Glomerular visceral epithelial cell (primary cell): ENCODE data around the gene CFAP61.
"Not testable (repeated sequence)": the region's sequence is repeated elsewhere in the genome, so short reads cannot be mapped to it uniquely, and the experiment has no call there.

Source experiments
- DNase-seq: peaks from one replicate; pipeline ENCODE4 v3.0.0-alpha.2; 2016; ENCODE audit errors: extremely low spot score

CFAP61 gene, protein sequence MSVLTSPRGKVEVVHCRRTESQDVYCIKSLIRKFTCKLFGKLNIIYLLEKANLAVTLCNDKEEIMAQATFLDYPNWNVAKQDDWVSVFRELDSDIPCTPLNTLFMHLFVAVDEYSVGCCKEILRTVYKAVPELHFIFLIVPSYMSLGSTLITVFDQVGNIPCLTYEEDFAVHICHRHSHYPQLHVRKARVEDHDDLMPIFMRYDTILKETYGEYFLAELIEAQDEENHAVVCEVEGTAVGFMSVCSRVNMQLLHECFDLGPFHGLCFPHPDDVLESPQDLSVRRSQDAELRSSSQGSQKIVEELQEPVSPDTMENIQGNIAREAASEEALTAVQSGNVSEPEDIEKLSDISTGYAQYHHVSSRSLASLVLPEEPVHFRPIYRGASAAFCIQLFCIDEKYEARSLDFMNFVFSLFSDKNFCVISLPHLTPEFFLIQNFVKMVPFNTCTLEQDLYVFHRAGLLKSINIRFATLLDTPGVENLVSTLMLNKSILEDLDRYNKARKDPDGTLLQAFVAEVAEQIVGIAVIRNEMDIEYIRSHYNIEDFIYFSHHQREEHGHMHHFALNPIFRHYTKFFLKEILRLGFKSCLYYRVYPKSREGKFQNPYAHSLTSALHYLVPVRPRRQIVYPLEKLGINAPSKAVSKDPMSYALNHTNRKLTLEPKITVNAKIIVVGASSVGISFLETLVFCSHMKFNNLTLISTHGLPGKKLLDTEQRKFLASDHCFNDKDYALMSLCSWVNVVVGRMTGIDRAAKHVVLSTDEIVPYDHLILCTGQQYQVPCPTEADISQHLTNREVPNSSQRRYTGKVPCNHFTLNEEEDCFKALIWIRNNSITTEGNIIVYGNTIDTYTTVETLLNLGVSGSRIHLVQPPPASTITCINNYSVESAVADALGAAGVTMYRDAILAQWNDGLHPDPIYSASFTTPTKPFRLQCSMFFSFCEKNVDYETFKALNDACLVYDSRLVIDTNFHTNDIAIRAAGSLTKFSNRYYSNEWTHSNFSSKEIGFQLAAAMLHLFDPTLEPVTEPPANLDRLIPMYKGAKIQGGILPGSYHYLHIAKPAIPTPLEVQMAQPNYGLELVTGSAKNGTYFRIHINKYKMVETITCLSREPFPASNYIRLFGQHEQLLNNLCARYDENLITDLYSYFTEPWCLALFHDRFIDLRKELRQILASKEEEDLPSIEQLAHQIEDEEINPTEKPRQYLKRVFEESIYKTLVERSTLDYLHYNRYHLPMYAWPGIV

GRCh38 chr20:20052074-20052970 is at the start of gene CFAP61, which contains the start of gene CRNKL1:
Gene CFAP61, plus strand, starts transcription at chr20:20052532. Its CDS starts 4,122 bp downstream, at chr20:20056654.
Gene CRNKL1, minus strand, starts transcription at chr20:20052466. Its CDS starts 124 bp downstream, at chr20:20052342.
- peak; percentile 97 for DNase-seq

- no peak for DNase-seq
Measured at GRCh38 chr20:20003031-20003954, 49.0 kb upstream of the CFAP61 start.

- not testable (repeated sequence) for DNase-seq
Measured at GRCh38 chr20:20003955-20004322, 48.4 kb upstream of the CFAP61 start.

GRCh38 chr20:20005342-20005741 is 47.0 kb upstream of the CFAP61 start:
- DNase-seq = no peak

DNA sequence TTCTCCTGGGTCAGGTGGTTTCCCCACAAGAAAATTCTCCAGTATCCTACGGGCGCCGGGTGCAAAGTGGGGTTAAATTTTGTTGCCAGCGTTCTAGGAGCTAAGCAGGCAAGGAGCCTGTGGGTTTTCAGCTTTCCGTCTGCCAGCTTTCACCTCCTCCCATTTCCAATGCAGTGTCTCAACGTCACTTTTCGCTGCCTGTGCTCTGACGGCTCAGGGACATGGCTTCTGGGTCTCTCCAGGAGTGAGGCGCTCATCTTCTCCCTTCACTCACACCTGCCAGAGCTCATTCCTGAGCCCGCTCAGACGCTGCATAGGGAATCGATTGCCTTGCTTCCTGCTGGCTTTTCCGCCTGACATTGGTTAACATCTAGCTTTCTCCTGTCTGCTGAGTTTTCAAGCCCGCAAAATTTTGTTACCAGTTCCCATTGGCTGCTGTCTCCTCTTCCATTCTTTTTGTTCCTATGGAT is 42.5 kb upstream of the CFAP61 start:
- no peak for DNase-seq

GRCh38 chr20:20010639-20011500 is 41.5 kb upstream of the CFAP61 start:
- no peak for DNase-seq

- DNase-seq = no peak
Measured at GRCh38 chr20:20012541-20012940, 39.8 kb upstream of the CFAP61 start.

- DNase-seq = no peak
Measured at GRCh38 chr20:20014659-20015058, 37.7 kb upstream of the CFAP61 start.

GRCh38 chr20:20017001-20017843 is 35.1 kb upstream of the CFAP61 start, which contains the start of gene NAA20:
Gene NAA20, plus strand, starts transcription at chr20:20017362. Its CDS starts 35 bp downstream, at chr20:20017397.
- DNase-seq = peak; percentile 95

- DNase-seq = no peak
Measured at GRCh38 chr20:20017844-20018185, 34.5 kb upstream of the CFAP61 start.

DNA sequence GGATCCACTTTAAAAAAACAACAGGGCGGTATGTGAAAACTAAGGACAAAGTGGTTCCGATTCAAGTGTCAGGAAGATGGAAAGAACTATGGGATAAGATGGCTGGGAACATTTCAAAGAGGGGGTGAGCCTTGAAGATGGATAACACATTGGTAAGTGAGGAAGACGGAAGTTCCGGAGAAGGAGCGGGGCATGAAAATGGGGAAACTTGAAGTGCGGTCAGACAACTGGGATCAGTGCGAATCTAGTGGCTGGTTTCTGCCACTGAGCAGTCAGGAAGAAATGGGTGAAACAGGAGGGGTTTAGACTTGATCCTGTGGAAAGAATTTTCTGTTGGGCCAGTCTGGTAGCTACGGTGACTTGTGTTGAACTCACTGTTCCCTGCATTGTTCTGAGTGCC is 34.0 kb upstream of the CFAP61 start:
- no peak for DNase-seq

GRCh38 chr20:20019123-20019522 is 33.2 kb upstream of the CFAP61 start:
- no peak for DNase-seq

DNA sequence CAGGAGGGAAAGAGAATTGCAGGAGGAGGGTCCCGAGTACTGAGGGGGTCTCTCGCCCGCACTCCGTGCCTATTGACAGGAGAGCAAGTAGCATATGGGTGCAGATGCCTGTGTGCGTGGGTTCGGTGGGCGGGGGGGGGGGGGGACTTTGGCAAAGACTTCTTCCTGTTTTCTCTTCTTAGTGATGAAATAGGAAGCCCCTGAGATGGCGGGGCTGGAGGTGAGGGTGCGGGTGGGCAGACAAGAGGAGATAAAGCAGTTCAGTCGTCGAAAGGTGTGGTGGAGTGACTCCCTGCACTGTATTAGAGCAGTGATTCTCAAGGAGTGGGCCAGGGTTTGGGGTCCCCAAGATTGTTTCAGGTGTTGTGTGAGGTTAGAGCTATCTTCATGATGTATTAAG is 31.4 kb upstream of the CFAP61 start:
- no peak for DNase-seq

- DNase-seq = no peak
Measured at GRCh38 chr20:20021835-20022234, 30.5 kb upstream of the CFAP61 start.

DNA sequence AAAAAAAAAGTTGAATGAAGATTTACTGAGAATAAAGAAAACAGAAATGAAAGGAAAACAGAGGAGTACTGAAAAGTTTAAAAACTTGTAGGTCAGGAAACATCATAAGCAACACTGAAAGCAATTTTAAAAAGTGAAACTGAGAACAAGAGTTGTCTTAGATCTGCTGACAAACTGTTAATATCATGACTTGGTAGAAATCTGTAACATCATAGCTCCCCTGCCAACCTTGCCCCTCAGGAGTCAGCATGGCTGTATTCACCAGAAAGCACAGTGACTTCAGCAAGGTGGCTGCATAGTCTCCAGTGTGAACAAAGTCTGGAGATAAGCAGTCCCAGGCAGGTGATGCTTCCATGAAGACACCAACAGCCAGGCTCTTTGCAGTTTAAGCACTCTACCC is 29.8 kb upstream of the CFAP61 start:
- no peak for DNase-seq

GRCh38 chr20:20023395-20023794 is 28.9 kb upstream of the CFAP61 start:
- DNase-seq = no peak

DNA sequence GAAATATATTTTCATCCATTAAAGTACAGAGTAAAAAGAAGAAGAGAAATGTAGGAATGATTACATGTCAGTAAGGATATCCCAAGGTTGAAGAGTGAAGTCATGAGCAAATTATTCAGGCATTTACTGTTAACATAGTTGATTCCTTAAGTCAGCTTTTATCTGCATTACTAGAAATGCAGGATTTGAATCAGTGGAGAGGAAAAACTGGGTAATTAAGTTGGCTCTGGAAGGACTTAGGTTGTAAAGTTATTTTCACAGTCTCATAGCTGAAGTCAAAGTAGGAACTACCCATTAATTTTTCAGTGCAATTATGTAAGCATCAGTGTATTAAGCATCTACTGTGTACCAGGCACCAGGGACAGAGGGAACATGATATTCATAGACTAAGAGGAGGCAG is 27.4 kb upstream of the CFAP61 start:
- DNase-seq = peak; percentile 42

GRCh38 chr20:20027284-20027683 is 25.0 kb upstream of the CFAP61 start:
- DNase-seq = no peak
